ENCODE results near the gene NPFF. TPM values are rescaled to one million over a fixed set of nuclear protein-coding genes. Genes with fewer than 3 reads are reported as not detected.

NPFF gene
- total and polyA plus RNA-seq, 3 experiments from 2014 or later: not detected

DNA sequence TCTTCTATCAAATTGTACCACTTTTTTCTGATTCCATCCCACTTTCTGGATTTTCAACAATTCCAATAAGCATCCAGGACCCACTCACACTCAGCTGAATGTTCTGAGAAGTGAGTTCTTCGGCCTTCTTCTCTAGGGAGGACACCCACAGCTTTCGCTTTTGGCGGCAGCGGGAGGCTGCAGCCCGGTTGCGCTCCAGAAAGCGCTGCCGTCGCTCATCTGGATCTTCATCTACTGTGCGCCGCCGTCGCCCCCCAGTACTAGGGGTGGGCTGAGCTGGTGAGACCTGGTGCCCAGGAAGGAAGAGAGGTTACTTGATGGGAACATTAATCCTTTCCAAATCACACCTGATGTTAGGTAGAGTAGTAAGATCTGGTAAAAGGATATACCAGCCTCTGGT, 17.2 kb upstream of the NPFF start:
- no peaks in the 10 kb centered on the region for H3K9me3 Mint-ChIP-seq
- POLR2A ChIA-PET: no interaction called here
- H3K9me3 ChIP-seq (ENCODE audit: low read length): no peaks in the 10 kb centered on the region

DNA sequence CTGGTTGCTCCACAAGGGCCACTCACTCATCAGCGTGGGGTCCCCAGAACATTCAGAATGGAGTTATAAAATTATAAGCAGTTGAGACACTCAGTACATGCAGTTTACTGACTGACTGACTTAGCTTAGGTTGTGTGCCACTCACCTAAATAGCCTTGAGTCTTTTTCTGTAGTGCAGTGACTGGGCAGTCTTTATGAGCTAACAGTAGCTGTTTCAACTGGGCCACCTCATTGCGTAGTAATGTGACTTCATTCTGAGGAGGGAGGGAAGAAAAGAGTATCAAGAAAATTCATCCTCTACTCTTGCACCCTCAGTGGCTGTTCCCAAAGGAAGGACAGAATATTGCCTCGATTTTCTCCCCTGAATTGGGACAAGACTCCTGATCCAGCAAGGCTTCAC, 15.8 kb upstream of the NPFF start:
- H3K36me3 Mint-ChIP-seq: peaks cover 0 to 78% (median 17%) of the 10 kb centered on the region in 3 donors
- Histone ChIP-seq H3K9me3 (ENCODE audit: low read length) (no peaks in the 10 kb centered on the region), H3K27ac (ENCODE audit: low read depth, low read length) (no peak overlapping the region), H3K36me3 (ENCODE audit: insufficient read depth, low read length) (peaks cover 24% of the 10 kb centered on the region), H3K27me3 (ENCODE audit: insufficient read depth, low read length, poor library complexity, severe bottlenecking) (no peaks in the 10 kb centered on the region), H3K4me1 (ENCODE audit: insufficient read depth, low read length) (no peaks in the 10 kb centered on the region), H3K4me3 (ENCODE audit: low read length) (no peak overlapping the region)
- POLR2A ChIA-PET: no interaction called here
- H3K4me3 Mint-ChIP-seq: no peak overlapping the region
- H3K27ac Mint-ChIP-seq: peak overlapping the region in 1 of 8 donors; percentile 17
- no peak for DNase-seq
- H3K4me1 Mint-ChIP-seq: no peaks in the 10 kb centered on the region
- no peaks in the 10 kb centered on the region for H3K9me3 Mint-ChIP-seq
- CTCF ChIA-PET: interaction anchor here (0.6 kb wide), 1 partner anchor 20 kb away, joined by 3 read pairs; no protein-coding TSS in a partner anchor
- peaks cover 0 to 2% of the 10 kb centered on the region in 2 donors for H3K27me3 Mint-ChIP-seq

More for the DNA sequence above, 17.2 kb upstream of the NPFF start:
- H3K27me3 ChIP-seq (ENCODE audit: insufficient read depth, low read length, poor library complexity, severe bottlenecking): no peaks in the 10 kb centered on the region
- no peak overlapping the region for H3K4me3 ChIP-seq (ENCODE audit: low read length)
- H3K27ac ChIP-seq (ENCODE audit: low read depth, low read length): no peak overlapping the region
- H3K4me1 ChIP-seq (ENCODE audit: insufficient read depth, low read length): no peaks in the 10 kb centered on the region
- CTCF ChIA-PET: no interaction called here
- H3K36me3 Mint-ChIP-seq: peaks cover 0 to 70% (median 20%) of the 10 kb centered on the region in 3 donors
- no peaks in the 10 kb centered on the region for H3K4me1 Mint-ChIP-seq
- H3K27me3 Mint-ChIP-seq: peaks cover 0 to 4% of the 10 kb centered on the region in 2 donors
- peaks cover 24% of the 10 kb centered on the region for H3K36me3 ChIP-seq (ENCODE audit: insufficient read depth, low read length)
- H3K27ac Mint-ChIP-seq: no peak overlapping the region
- no peak overlapping the region for H3K4me3 Mint-ChIP-seq
- DNase-seq: no peak

DNA sequence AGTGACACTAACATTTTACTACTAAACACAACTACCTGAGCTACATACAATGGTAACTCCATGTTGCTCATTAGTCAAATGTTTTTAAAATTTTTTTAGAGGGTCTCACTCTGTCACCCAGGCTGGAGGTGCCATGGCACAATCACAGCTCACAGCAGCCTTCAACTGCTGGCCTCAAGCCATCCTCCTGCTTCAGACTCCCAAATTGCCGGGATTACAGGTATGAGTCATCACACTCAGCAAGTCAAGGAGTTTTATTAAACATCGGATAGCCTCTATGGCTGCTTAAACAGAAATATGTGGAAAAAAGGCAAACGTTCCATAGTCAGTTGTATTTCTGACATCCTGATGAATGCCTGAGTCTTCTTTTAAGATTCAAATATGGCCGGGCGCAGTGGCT, 11.1 kb upstream of the NPFF start:
- DNase-seq: no peak
- no peak overlapping the region for H3K4me3 ChIP-seq (ENCODE audit: low read length)
- peaks cover 56% of the 10 kb centered on the region for H3K36me3 ChIP-seq (ENCODE audit: insufficient read depth, low read length)
- Mint-ChIP-seq H3K27ac (no peak overlapping the region), H3K4me3 (no peak overlapping the region), H3K4me1 (no peaks in the 10 kb centered on the region), H3K9me3 (no peaks in the 10 kb centered on the region), H3K27me3 (peaks cover 0 to 2% of the 10 kb centered on the region in 2 donors), H3K36me3 (peaks cover 0 to 85% (median 21%) of the 10 kb centered on the region in 3 donors)
- no peak overlapping the region for H3K27ac ChIP-seq (ENCODE audit: low read depth, low read length)
- CTCF ChIA-PET: interaction anchor here (0.7 to 2.2 kb wide), 3 partner anchors 9 to 197 kb away, joined by 3 to 13 read pairs (median 3); partner anchors contain the start of gene AAAS
- POLR2A ChIA-PET: interaction anchor here (0.8 kb wide), 1 partner anchor 17 kb away, joined by 3 read pairs; the partner anchor contains the start of gene TARBP2
- no peaks in the 10 kb centered on the region for H3K9me3 ChIP-seq (ENCODE audit: low read length)
- no peaks in the 10 kb centered on the region for H3K4me1 ChIP-seq (ENCODE audit: insufficient read depth, low read length)
- no peaks in the 10 kb centered on the region for H3K27me3 ChIP-seq (ENCODE audit: insufficient read depth, low read length, poor library complexity, severe bottlenecking)

DNA sequence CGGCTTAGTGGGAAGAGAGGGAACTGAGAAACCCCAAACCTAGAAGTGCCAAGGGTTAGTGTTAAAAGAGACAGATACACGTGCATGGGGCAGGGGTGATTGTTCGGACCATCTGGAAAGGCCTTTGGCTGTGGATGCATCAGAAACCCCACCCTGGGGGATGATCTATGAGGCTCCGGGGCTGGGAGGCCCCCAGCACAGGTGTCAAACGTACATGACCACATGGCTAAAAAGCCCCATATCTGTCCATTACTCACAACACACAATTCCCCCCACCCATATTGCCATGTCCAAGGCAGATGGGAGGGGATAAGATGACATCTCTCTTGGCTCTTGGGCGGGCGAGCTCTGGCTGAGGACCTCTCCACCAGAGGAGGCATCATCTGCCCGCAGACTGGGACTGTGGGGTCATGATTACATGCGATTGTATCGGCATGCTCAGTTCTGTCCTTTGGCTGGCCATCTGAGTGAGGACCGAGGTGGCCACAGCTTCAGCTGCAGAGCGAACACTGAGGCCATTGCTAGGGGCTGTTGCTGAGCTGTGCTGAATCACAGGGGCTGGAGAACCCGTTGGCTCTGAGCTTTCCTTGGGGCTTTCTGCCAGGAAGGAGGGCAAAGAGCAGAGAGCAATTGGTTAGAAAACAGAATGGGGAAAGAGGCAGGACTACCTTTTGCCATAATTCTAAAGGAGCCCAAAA, 9.6 kb upstream of the NPFF start:
- Mint-ChIP-seq H3K27me3 (no peaks in the 10 kb centered on the region), H3K4me1 (no peaks in the 10 kb centered on the region), H3K9me3 (no peaks in the 10 kb centered on the region), H3K4me3 (no peak overlapping the region), H3K27ac (peak overlapping the region in 2 of 8 donors; percentile 45 to 72), H3K36me3 (peaks cover 0 to 82% (median 18%) of the 10 kb centered on the region in 3 donors)
- Histone ChIP-seq H3K27me3 (ENCODE audit: insufficient read depth, low read length, poor library complexity, severe bottlenecking) (no peaks in the 10 kb centered on the region), H3K4me1 (ENCODE audit: insufficient read depth, low read length) (no peaks in the 10 kb centered on the region), H3K9me3 (ENCODE audit: low read length) (no peaks in the 10 kb centered on the region), H3K36me3 (ENCODE audit: insufficient read depth, low read length) (peaks cover 58% of the 10 kb centered on the region), H3K4me3 (ENCODE audit: low read length) (no peak overlapping the region), H3K27ac (ENCODE audit: low read depth, low read length) (no peak overlapping the region)
- DNase-seq: no peak
- CTCF ChIA-PET: interaction anchor here (1.1 kb wide), 1 partner anchor 8 kb away, joined by 3 read pairs; no protein-coding TSS in a partner anchor
- POLR2A ChIA-PET: no interaction called here

DNA sequence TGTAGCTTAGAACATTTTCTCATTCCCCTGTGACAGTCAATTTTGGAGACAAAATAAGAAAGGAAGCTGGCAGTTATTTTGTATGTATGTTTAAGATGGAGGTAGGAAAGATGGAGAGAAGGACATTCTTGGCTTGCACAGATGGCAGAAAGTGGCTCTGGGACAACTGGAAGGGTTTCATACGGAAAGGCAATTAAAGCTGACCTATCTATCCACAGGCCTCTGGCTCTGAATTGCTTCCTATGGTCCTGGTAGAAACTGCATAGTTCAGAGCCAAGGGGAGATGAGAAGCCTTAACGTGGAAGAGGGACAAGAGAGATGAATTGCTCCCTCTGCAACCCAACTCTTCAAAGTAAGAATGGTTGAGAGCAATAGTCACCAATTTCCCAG, 8.0 kb upstream of the NPFF start:
- Histone ChIP-seq H3K36me3 (ENCODE audit: insufficient read depth, low read length) (peaks cover 48% of the 10 kb centered on the region), H3K9me3 (ENCODE audit: low read length) (no peaks in the 10 kb centered on the region), H3K27me3 (ENCODE audit: insufficient read depth, low read length, poor library complexity, severe bottlenecking) (no peaks in the 10 kb centered on the region), H3K4me3 (ENCODE audit: low read length) (no peak overlapping the region), H3K4me1 (ENCODE audit: insufficient read depth, low read length) (no peaks in the 10 kb centered on the region), H3K27ac (ENCODE audit: low read depth, low read length) (no peak overlapping the region)
- no peaks in the 10 kb centered on the region for H3K27me3 Mint-ChIP-seq
- H3K36me3 Mint-ChIP-seq: peaks cover 0 to 80% (median 9%) of the 10 kb centered on the region in 3 donors
- no peaks in the 10 kb centered on the region for H3K4me1 Mint-ChIP-seq
- H3K27ac Mint-ChIP-seq: peak overlapping the region in 4 of 8 donors; percentile 1 to 78 (median 20)
- ChIA-PET CTCF (no interaction called here), POLR2A (no interaction called here)
- DNase-seq: no peak
- no peaks in the 10 kb centered on the region for H3K9me3 Mint-ChIP-seq
- no peak overlapping the region for H3K4me3 Mint-ChIP-seq

DNA sequence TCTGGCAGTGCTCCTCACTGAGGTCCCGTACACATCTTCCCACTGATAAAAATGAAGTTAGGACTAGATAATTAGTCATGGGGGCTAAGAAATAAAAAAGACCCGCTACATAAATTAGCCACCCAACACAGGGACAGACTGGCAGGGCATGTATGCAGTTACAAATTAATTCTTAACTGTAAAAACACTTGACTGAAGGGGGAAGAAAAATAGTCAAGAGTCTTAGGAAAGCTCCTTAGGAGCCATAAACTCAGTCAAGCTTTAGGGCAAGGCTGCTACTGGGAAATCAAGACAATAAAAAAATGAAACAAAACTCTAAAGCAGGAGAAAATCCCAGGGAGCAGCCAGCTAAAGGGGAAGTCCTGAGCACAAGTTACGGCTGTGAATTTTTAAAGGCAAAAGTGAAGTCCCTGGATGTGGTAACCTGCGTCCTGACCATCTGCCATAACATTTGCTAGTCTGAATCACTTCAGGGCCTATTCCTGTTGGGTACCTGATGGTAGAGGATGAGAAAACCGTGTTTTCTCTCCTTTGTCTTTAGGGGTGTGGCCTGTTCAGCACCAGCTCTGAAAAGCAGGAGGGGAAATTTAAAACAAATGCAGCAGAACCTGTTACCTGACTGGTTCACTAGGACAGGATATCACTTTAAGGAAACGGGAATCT, 7.5 kb upstream of the NPFF start:
- no peaks in the 10 kb centered on the region for H3K27me3 ChIP-seq (ENCODE audit: insufficient read depth, low read length, poor library complexity, severe bottlenecking)
- no peaks in the 10 kb centered on the region for H3K9me3 ChIP-seq (ENCODE audit: low read length)
- Mint-ChIP-seq H3K4me3 (no peak overlapping the region), H3K27me3 (no peaks in the 10 kb centered on the region), H3K27ac (peak overlapping the region in 4 of 8 donors; percentile 1 to 78 (median 28)), H3K9me3 (no peaks in the 10 kb centered on the region), H3K36me3 (peaks cover 0 to 77% (median 6%) of the 10 kb centered on the region in 3 donors), H3K4me1 (no peaks in the 10 kb centered on the region)
- DNase-seq: no peak
- peaks cover 45% of the 10 kb centered on the region for H3K36me3 ChIP-seq (ENCODE audit: insufficient read depth, low read length)
- no peaks in the 10 kb centered on the region for H3K4me1 ChIP-seq (ENCODE audit: insufficient read depth, low read length)
- ChIA-PET CTCF (no interaction called here), POLR2A (no interaction called here)
- no peak overlapping the region for H3K27ac ChIP-seq (ENCODE audit: low read depth, low read length)
- H3K4me3 ChIP-seq (ENCODE audit: low read length): no peak overlapping the region

DNA sequence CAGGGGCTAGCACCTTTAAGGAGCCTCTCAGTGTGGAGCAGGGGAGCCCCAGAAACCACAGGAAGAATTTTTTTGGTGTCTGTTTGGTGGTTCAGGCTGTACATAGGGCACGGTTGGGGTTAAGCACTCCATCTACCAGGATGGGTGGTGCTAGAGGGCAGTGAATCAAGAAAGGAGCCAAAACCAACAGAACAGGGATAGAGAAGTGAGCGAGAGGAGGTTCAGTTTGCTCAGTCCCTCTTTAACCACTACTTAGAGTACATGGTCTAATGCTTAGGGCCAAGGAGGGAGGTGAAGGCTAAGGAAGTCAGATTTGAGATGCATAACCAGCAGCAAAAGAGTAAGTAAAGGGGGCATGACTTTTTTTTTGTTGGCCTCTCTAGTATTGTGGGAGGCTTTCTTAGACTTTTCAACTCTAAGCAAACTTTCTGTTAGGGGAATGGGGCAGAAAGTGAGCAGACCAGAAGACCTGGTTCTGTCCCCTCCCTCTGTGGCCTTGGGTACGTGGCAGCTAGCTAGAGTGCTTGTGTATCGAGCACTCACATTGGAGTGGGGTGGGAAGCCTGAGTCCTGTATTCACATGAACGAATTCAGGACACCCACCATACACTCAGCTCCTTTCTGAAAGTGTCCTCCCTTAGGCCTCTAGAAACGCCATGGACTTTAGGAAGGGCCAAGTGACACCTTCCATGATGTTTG, 6.6 kb upstream of the NPFF start:
- peaks cover under 1% of the 10 kb centered on the region for H3K4me1 ChIP-seq (ENCODE audit: insufficient read depth, low read length)
- no peaks in the 10 kb centered on the region for H3K27me3 Mint-ChIP-seq
- H3K27me3 ChIP-seq (ENCODE audit: insufficient read depth, low read length, poor library complexity, severe bottlenecking): no peaks in the 10 kb centered on the region
- H3K27ac Mint-ChIP-seq: peak overlapping the region in 6 of 8 donors; percentile 7 to 78 (median 52)
- no peaks in the 10 kb centered on the region for H3K9me3 ChIP-seq (ENCODE audit: low read length)
- peaks cover 0 to 70% (median 6%) of the 10 kb centered on the region in 3 donors for H3K36me3 Mint-ChIP-seq
- no peaks in the 10 kb centered on the region for H3K9me3 Mint-ChIP-seq
- H3K4me1 Mint-ChIP-seq: peaks cover 0 to 4% (median 4%) of the 10 kb centered on the region in 3 donors
- CTCF ChIA-PET: no interaction called here
- DNase-seq: no peak
- no peak overlapping the region for H3K4me3 ChIP-seq (ENCODE audit: low read length)
- H3K4me3 Mint-ChIP-seq: no peak overlapping the region
- peaks cover 45% of the 10 kb centered on the region for H3K36me3 ChIP-seq (ENCODE audit: insufficient read depth, low read length)
- POLR2A ChIA-PET: no interaction called here
- H3K27ac ChIP-seq (ENCODE audit: low read depth, low read length): no peak overlapping the region
